GM23338 (cell line): Measurements from ENCODE around the gene VWDE.

Experiments used
- CREB1 ChIP-seq: fragments of 250-450 bp; sonication (Bioruptor Pico); IDR thresholded peaks from 2 replicates; pipeline ENCODE4 v1.5.0; 2020; ENCODE audit warnings: low read depth, mild to moderate bottlenecking, moderate library complexity
- EZH2 ChIP-seq: fragments of 200-600 bp; sonication (generic); IDR thresholded peaks from one replicate; pipeline ENCODE4 v1.8.0; 2017; ENCODE audit warnings: antibody characterized with exemption, mild to moderate bottlenecking, low read depth; ENCODE audit not compliant: unreplicated experiment
- EZH2phosphoT487 ChIP-seq: fragments of 200-600 bp; sonication (generic); IDR thresholded peaks from one replicate; pipeline ENCODE4 v1.8.1; 2018; ENCODE audit warnings: antibody characterized with exemption; ENCODE audit not compliant: unreplicated experiment
- POLR2AphosphoS5 ChIP-seq: IDR thresholded peaks from 2 replicates; pipeline ENCODE4 v1.6.1; 2016; ENCODE audit warnings: antibody characterized with exemption, low read depth
- TF ChIP-seq, protein P1 (sequence below), 2 experiments: fragments of 200-600 bp in 1 of 2; sonication (generic) in 1 of 2; conservative IDR thresholded peaks; 2 replicates each; pipeline versions ENCODE4 v1.5.1 to v1.6.1; 2016 to 2017; ENCODE audit warnings: antibody characterized with exemption in 2 of 2, low read depth in 2 of 2, mild to moderate bottlenecking in 2 of 2, moderate library complexity in 1 of 2

- TF ChIP-seq EZH2, result no peak
- TF ChIP-seq, protein P1, sequence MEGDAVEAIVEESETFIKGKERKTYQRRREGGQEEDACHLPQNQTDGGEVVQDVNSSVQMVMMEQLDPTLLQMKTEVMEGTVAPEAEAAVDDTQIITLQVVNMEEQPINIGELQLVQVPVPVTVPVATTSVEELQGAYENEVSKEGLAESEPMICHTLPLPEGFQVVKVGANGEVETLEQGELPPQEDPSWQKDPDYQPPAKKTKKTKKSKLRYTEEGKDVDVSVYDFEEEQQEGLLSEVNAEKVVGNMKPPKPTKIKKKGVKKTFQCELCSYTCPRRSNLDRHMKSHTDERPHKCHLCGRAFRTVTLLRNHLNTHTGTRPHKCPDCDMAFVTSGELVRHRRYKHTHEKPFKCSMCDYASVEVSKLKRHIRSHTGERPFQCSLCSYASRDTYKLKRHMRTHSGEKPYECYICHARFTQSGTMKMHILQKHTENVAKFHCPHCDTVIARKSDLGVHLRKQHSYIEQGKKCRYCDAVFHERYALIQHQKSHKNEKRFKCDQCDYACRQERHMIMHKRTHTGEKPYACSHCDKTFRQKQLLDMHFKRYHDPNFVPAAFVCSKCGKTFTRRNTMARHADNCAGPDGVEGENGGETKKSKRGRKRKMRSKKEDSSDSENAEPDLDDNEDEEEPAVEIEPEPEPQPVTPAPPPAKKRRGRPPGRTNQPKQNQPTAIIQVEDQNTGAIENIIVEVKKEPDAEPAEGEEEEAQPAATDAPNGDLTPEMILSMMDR (conservative IDR thresholded peaks at IDR 0.05; ENCODE audit: low read depth in 2 of 2), result no peak
- no peak for TF ChIP-seq POLR2AphosphoS5
- TF ChIP-seq EZH2phosphoT487, result no peak
- 0 out of 2 replicates have a peak, but pooled peaks have one; percentile 2 for TF ChIP-seq CREB1
Measured at GRCh38 chr7:12328888-12329770, 74.5 kb downstream of the VWDE start.
